Hepatocyte (in vitro differentiated cells): ENCODE data around the gene TLCD2. TPM values are rescaled to one million over a fixed set of nuclear protein-coding genes. Genes with fewer than 3 reads are reported as not detected.
A peak's percentile ranks its signal among the peaks of the same experiment; 100 is the strongest.

Source experiments
- DNase-seq: peaks from one replicate; pipeline ENCODE4 v3.0.0-alpha.2; 2016; ENCODE audit warnings: low spot score
- H2AFZ ChIP-seq: fragments of 200-600 bp; sonication (generic); 2 replicates; pipeline ENCODE4 v1.6.0; 2016; ENCODE audit warnings: antibody characterized with exemption, mild to moderate bottlenecking
- H3K27ac ChIP-seq: fragments of 200-600 bp; sonication (generic); 2 replicates; pipeline ENCODE4 v1.5.1; 2016; ENCODE audit warnings: mild to moderate bottlenecking
- H3K27me3 ChIP-seq: fragments of 200-600 bp; sonication (generic); 2 replicates; pipeline ENCODE4 v1.6.1; 2016
- H3K36me3 ChIP-seq: fragments of 200-600 bp; sonication (generic); replicated peaks from 2 replicates; pipeline ENCODE4 v1.5.1; 2016; ENCODE audit warnings: low read depth; ENCODE audit not compliant: insufficient read depth
- H3K4me1 ChIP-seq: fragments of 200-600 bp; sonication (generic); 2 replicates; pipeline ENCODE4 v1.5.1; 2016; ENCODE audit warnings: mild to moderate bottlenecking, moderate library complexity; ENCODE audit not compliant: insufficient read depth
- H3K4me2 ChIP-seq: fragments of 200-600 bp; sonication (generic); 2 replicates; pipeline ENCODE4 v1.6.0; 2016
- H3K4me3 ChIP-seq: fragments of 200-600 bp; sonication (generic); 2 replicates; pipeline ENCODE4 v1.5.1; 2016; ENCODE audit warnings: mild to moderate bottlenecking
- H3K79me2 ChIP-seq: fragments of 200-600 bp; sonication (generic); 2 replicates; pipeline ENCODE4 v1.6.0; 2017; ENCODE audit warnings: mild to moderate bottlenecking
- H3K9me2 ChIP-seq: fragments of 200-600 bp; sonication (generic); replicated peaks from 2 replicates; pipeline ENCODE4 v1.6.0; 2017; ENCODE audit warnings: mild to moderate bottlenecking; ENCODE audit not compliant: insufficient read depth
- H3K9me3 ChIP-seq: fragments of 200-600 bp; sonication (generic); 2 replicates; pipeline ENCODE4 v1.5.1; 2016; ENCODE audit warnings: low read depth, mild to moderate bottlenecking
- H4K20me1 ChIP-seq: fragments of 200-600 bp; sonication (generic); 2 replicates; pipeline ENCODE4 v1.6.0; 2016; ENCODE audit warnings: mild to moderate bottlenecking; ENCODE audit not compliant: insufficient read depth, poor library complexity, severe bottlenecking
- CTCF ChIP-seq: fragments of 200-600 bp; sonication (generic); IDR thresholded peaks from 2 replicates; pipeline ENCODE4 v1.5.1; 2016; ENCODE audit warnings: antibody characterized with exemption, mild to moderate bottlenecking; ENCODE audit not compliant: poor library complexity
- EZH2 ChIP-seq: fragments of 200-600 bp; sonication (generic); IDR thresholded peaks from 2 replicates; pipeline ENCODE4 v1.6.1; 2016; ENCODE audit warnings: antibody characterized with exemption, mild to moderate bottlenecking, borderline replicate concordance
- EZH2phosphoT487 ChIP-seq: fragments of 200-600 bp; sonication (generic); IDR thresholded peaks from one replicate; pipeline ENCODE4 v1.6.1; 2018; ENCODE audit warnings: antibody characterized with exemption, mild to moderate bottlenecking, low read depth, moderate library complexity; ENCODE audit not compliant: unreplicated experiment, severe bottlenecking
- WGBS: methylation state at CpG from one replicate; pipeline ENCODE4 v1.1.6; 2016; ENCODE audit warnings: low lambda C conversion rate; ENCODE audit errors: missing lambda C conversion rate; 5-methylcytosine and 5-hydroxymethylcytosine counted together
- polyA plus RNA-seq: library from polyadenylated mRNA; unstranded; fragments of >200 nt; fragmentation: Nextera tagmentation; extraction: Ambion mirVana; gene quantifications from 2 replicates; pipeline ENCODE4 v1.2.1, GENCODE V29; 2016
- total RNA-seq: library from RNA; depleted of rRNA; stranded (reverse); fragments of >200 nt; gene quantifications from 2 replicates; pipeline ENCODE4 v1.2.3, GENCODE V29; 2014

The TLCD2 gene
- total and polyA plus RNA-seq, 2 experiments from 2014 or later: 2.0 to 4.5 TPM

DNA sequence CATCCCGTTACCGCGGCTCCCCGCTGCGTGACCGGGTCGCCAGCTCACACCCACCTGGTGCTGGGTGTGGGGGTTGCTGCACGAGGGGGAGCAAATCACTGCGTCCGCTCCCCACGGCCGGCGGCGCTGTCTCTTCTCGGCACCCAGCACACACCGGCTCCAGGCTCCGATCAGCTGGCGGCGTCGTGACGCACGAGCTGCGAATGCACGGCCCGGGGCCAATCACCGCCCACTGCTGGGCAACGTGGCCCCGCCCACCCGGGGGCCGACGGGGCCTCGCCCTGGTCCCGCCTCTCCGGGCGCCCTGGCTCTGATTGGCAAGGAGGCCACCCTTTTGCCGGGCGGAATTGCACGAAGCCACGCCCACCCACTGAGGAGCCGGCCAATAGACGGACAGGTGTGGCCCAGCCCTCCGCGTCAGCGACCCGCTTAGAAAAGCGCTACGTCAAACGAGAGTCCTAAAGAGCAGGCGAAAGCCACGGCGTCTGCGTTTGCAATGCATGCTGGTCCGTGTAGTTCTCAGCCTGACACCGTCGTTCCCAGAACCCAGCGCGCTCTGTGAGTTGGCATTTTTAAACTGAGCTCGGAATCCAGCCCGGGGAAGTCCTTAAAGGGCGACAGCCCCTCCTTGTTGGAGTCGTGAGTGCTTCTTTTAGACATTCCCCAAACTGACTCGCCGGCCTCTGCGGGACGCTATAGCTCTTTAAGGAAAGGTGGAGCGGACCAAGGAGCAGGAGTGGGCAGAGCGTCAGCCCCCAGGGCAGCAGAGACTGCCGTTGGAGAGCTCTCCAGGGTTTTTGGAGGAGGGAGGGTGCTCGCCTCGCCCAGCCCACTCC, 6.1 kb upstream of the TLCD2 start:
- Histone ChIP-seq H3K4me3 (peak overlapping the region; percentile 34), H3K9me2 (no peaks in the 10 kb centered on the region), H3K36me3 (no peaks in the 10 kb centered on the region), H4K20me1 (peaks cover 33% of the 10 kb centered on the region), H2AFZ (peak overlapping the region; percentile 0), H3K27ac (peak overlapping the region; percentile 97), H3K79me2 (peaks cover 27% of the 10 kb centered on the region), H3K4me2 (peak overlapping the region; percentile 90), H3K27me3 (no peaks in the 10 kb centered on the region), H3K9me3 (no peaks in the 10 kb centered on the region), H3K4me1 (peaks cover 27% of the 10 kb centered on the region)
- TF ChIP-seq CTCF: no peak
- TF ChIP-seq EZH2: no peak
- no peak for TF ChIP-seq EZH2phosphoT487
- WGBS: under 1% methylated on average over 56 of the region's 70 CpGs
- peak; percentile 100 for DNase-seq

- H4K20me1 ChIP-seq: peaks cover 38% of the 10 kb centered on the region
- H3K27me3 ChIP-seq: no peaks in the 10 kb centered on the region
- peak overlapping the region; percentile 97 for H3K27ac ChIP-seq
- no peaks in the 10 kb centered on the region for H3K9me3 ChIP-seq
- H3K4me2 ChIP-seq: peak overlapping the region; percentile 90
- H3K4me3 ChIP-seq: peak overlapping the region; percentile 34
- WGBS: 0% methylated on average over 8 of the region's 23 CpGs
- TF ChIP-seq CTCF (no peak), EZH2phosphoT487 (no peak), EZH2 (no peak)
- peaks cover 32% of the 10 kb centered on the region for H3K4me1 ChIP-seq
- no peaks in the 10 kb centered on the region for H3K9me2 ChIP-seq
- H3K79me2 ChIP-seq: peaks cover 27% of the 10 kb centered on the region
- DNase-seq: no peak
- H3K36me3 ChIP-seq: no peaks in the 10 kb centered on the region
- no peak overlapping the region for H2AFZ ChIP-seq
Measured at GRCh38 chr17:1715803-1716075, 5.6 kb upstream of the TLCD2 start.

DNA sequence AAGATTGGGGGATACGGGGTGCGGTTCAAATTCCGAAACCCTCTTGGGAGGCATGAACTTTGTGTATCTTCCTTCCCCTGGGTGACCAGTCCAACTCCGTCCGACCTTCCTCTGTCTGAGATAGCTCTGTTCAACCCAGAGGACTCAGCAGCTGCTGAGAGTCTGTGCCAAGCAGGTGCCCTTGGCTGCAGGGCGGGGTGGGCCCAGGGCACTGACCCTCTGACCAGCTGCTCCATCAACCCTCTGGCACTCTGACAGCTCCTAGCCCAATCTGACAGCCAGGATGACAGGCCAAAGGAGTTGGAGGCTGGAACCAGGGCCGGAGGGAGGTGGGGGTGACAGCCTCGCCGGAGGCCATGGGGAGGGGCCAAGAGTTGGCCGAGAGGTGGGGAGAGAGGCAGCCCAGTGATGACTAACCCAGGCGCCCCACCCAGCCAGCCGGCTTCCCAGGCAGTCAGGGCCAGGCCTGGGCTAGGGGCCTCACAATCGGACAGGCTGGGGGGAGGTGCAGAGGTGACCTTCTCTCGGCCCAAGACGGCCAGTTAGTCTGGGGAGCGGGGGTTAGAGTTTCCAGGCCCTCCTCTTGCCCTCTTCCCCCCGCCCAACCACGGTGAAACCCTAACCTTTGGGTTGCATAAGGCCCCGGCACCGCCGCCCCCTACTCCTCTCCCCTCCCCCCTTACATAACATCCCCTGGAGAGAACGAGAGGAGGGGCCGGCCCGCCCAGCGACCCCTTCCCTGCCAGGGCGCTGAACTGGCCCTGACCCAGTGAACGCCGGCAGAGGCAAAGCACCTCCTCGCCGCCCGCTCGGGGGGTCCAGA, 5.0 kb upstream of the TLCD2 start:
- H3K4me3 ChIP-seq: peak overlapping the region; percentile 34
- H3K27ac ChIP-seq: peak overlapping the region; percentile 97
- WGBS: 4% methylated on average over 20 of the region's 32 CpGs
- H3K9me3 ChIP-seq: no peaks in the 10 kb centered on the region
- H2AFZ ChIP-seq: no peak overlapping the region
- H3K4me1 ChIP-seq: peaks cover 35% of the 10 kb centered on the region
- H3K79me2 ChIP-seq: peaks cover 27% of the 10 kb centered on the region
- no peaks in the 10 kb centered on the region for H3K36me3 ChIP-seq
- peak overlapping the region; percentile 90 for H3K4me2 ChIP-seq
- H3K27me3 ChIP-seq: no peaks in the 10 kb centered on the region
- H3K9me2 ChIP-seq: no peaks in the 10 kb centered on the region
- TF ChIP-seq EZH2phosphoT487 (no peak), EZH2 (no peak), CTCF (no peak)
- DNase-seq: peak; percentile 95
- H4K20me1 ChIP-seq: peaks cover 38% of the 10 kb centered on the region
